Measurements from ENCODE around the gene WDR55.
"Not testable (repeated sequence)": the region's sequence is repeated elsewhere in the genome, so short reads cannot be mapped to it uniquely, and the experiment has no call there.

The WDR55 gene

GRCh38 chr5:140664030-140664358, 710 bp upstream of the WDR55 start:
- TF ChIP-seq, protein P1, sequence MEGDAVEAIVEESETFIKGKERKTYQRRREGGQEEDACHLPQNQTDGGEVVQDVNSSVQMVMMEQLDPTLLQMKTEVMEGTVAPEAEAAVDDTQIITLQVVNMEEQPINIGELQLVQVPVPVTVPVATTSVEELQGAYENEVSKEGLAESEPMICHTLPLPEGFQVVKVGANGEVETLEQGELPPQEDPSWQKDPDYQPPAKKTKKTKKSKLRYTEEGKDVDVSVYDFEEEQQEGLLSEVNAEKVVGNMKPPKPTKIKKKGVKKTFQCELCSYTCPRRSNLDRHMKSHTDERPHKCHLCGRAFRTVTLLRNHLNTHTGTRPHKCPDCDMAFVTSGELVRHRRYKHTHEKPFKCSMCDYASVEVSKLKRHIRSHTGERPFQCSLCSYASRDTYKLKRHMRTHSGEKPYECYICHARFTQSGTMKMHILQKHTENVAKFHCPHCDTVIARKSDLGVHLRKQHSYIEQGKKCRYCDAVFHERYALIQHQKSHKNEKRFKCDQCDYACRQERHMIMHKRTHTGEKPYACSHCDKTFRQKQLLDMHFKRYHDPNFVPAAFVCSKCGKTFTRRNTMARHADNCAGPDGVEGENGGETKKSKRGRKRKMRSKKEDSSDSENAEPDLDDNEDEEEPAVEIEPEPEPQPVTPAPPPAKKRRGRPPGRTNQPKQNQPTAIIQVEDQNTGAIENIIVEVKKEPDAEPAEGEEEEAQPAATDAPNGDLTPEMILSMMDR (IDR thresholded peaks at IDR 0.05), result no peak
- Histone ChIP-seq H3K4me3 (peak overlapping the region; percentile 92), H3K27ac (peak overlapping the region; percentile 94 to 97)
- DNase-seq (ENCODE audit: low spot score), result no peak

- DNase-seq (ENCODE audit: low spot score); H3K27ac ChIP-seq; H3K4me3 ChIP-seq: not testable (repeated sequence)
Measured at GRCh38 chr5:140671035-140671434, 6.3 kb downstream of the WDR55 start.

- no peak for DNase-seq (ENCODE audit: low spot score)
- Histone ChIP-seq H3K4me3 (no peak overlapping the region), H3K27ac (no peak overlapping the region)
Measured at GRCh38 chr5:140671472-140672125, 6.9 kb downstream of the WDR55 start.

DNA sequence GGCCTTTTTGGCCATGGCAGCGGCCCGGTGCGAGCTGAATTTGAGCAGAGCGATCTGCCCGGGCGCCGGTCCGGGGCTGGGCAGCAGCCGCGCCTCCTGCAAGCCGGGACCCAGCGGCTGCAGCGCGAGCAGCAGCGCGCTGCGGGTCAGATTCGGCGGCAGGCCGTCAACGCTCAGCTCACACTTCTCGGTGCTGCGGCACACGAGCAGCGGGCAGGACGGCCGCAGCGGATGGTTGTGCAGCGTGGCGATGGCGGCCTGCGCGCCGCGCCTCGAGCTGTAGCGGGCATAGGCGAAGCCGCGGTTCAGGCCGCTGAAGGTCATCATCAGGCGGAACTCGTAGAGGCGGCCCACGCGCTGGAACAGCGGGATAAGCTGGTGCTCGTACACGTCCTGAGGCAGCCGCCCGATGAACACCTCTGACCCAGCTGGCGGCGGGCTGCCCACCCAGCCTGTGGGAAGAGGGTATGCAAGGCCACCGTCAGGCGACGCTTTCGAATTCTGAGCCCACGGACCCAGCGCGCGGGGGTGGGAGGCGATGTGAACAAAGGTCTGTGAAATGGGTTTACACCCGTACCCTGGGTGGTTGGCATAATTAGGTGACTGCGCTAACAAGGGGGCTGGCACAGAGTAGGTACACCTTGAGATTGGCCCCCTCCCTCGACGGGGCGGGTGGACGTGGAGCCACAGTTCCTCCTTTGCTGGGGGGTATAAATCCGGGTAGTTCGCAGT, 7.9 kb downstream of the WDR55 start:
- no peak for DNase-seq (ENCODE audit: low spot score)
- peak overlapping the region; percentile 42 for H3K4me3 ChIP-seq

More at GRCh38 chr5:140671472-140672125, 6.9 kb downstream of the WDR55 start:
- TF ChIP-seq, protein P1 (IDR thresholded peaks at IDR 0.05), result no peak

GRCh38 chr5:140673187-140673976, 8.7 kb downstream of the WDR55 start, which contains the start of gene DND1:
Gene DND1, minus strand, starts transcription at chr5:140673576. Its CDS starts 34 bp downstream, at chr5:140673542.
- no peak for DNase-seq (ENCODE audit: low spot score)
- Histone ChIP-seq H3K27ac (no peak within 1 kb of the TSS), H3K4me3 (peak within 1 kb of the TSS; percentile 42)
- TF ChIP-seq, protein P1 (IDR thresholded peaks at IDR 0.05), result no peak

More for the DNA sequence above, 7.9 kb downstream of the WDR55 start:
- H3K27ac ChIP-seq, result no peak overlapping the region
- TF ChIP-seq, protein P1 (IDR thresholded peaks at IDR 0.05), result no peak

- no peak overlapping the region for H3K27ac ChIP-seq
- no peak for DNase-seq (ENCODE audit: low spot score)
- TF ChIP-seq, protein P1 (IDR thresholded peaks at IDR 0.05), result no peak
- no peak overlapping the region for H3K4me3 ChIP-seq
Measured at GRCh38 chr5:140674211-140674610, 9.5 kb downstream of the WDR55 start.

DNA sequence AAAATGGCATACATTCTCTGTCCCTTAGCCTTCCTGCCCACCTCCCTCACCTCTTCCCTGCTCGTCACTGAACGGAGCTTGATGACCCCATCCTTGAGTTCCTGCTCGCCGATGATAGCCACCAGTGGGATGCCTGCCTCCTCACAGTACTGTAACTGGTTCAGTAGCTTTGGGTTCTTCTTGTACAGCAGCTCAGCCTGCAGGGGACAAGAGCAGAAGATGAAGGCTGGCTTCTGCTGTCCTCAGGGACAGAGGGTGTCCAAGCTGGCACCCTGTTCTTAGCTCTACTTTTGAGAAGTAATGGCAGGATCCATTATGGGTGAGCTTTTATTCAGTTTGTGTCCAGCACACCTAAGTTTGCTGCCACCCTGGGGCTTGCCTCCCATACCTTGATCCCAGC, 9.9 kb downstream of the WDR55 start:
- DNase-seq (ENCODE audit: low spot score), result no peak
- no peak overlapping the region for H3K4me3 ChIP-seq
- H3K27ac ChIP-seq, result no peak overlapping the region
- TF ChIP-seq, protein P1 (IDR thresholded peaks at IDR 0.05), result no peak

All from coronary artery (tissue), 2 donors.